C4-2B (cell line): ENCODE measurements around the gene IGFL3.
"Not testable (repeated sequence)": the region's sequence is repeated elsewhere in the genome, so short reads cannot be mapped to it uniquely, and the experiment has no call there.

Source experiments
- H3K27ac ChIP-seq: fragments of 450-650 bp; 2 replicates; pipeline ENCODE4 v1.5.1; 2017
- ZFX ChIP-seq: fragments of 450-650 bp; IDR thresholded peaks from 2 replicates; pipeline ENCODE4 v1.6.1; 2017
- TF ChIP-seq, protein P1 (sequence below): fragments of 450-650 bp; conservative IDR thresholded peaks from 2 replicates; pipeline ENCODE4 v1.5.1; 2017; ENCODE audit warnings: mild to moderate bottlenecking

IGFL3 gene

GRCh38 chr19:46124638-46125115, at the start of gene IGFL3:
Gene IGFL3, minus strand, starts transcription at chr19:46124688. Its CDS starts 39 bp downstream, at chr19:46124649.
- TF ChIP-seq, protein P1, sequence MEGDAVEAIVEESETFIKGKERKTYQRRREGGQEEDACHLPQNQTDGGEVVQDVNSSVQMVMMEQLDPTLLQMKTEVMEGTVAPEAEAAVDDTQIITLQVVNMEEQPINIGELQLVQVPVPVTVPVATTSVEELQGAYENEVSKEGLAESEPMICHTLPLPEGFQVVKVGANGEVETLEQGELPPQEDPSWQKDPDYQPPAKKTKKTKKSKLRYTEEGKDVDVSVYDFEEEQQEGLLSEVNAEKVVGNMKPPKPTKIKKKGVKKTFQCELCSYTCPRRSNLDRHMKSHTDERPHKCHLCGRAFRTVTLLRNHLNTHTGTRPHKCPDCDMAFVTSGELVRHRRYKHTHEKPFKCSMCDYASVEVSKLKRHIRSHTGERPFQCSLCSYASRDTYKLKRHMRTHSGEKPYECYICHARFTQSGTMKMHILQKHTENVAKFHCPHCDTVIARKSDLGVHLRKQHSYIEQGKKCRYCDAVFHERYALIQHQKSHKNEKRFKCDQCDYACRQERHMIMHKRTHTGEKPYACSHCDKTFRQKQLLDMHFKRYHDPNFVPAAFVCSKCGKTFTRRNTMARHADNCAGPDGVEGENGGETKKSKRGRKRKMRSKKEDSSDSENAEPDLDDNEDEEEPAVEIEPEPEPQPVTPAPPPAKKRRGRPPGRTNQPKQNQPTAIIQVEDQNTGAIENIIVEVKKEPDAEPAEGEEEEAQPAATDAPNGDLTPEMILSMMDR = no peak
- no peak for TF ChIP-seq ZFX
- H3K27ac ChIP-seq = no peak within 1 kb of the TSS

- no peak for TF ChIP-seq ZFX
- TF ChIP-seq, protein P1 = no peak
- no peak overlapping the region for H3K27ac ChIP-seq
These were observed 49.5 kb upstream of the IGFL3 start for GRCh38 chr19:46173886-46174480.

- no peak overlapping the region for H3K27ac ChIP-seq
- no peak for TF ChIP-seq ZFX
- TF ChIP-seq, protein P1 = no peak
These were observed 38.2 kb upstream of the IGFL3 start for GRCh38 chr19:46162731-46163130.

DNA sequence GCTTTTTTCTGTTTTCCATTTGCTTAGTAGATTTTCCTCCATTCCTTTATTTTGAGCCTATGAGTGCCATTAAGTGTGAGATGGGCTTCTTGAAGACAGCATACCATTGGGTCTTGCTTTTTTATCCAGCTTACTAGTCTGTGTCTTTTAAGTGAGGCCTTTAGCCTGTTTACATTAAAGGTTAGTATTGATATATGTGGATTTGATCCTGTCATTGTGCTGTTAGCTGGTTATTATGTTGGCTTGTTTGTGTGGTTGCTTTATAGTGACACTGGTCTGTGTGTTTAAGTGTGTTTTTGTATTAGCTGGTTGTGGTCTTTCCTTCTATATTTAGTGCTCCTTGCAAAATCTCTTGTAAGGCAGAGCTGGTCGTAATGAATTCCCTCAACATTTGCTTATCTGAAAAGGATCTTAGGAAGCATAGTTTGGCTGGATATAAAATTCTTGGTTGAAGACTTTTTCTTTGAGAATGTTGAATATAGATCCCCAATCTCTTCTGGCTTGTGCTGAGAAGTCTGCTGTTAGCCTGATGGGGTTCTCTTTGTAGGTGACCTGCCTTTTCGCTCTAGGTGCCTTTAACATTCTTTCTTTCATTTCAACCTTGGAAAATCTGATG, 37.3 kb upstream of the IGFL3 start:
- H3K27ac ChIP-seq = not testable (repeated sequence)

GRCh38 chr19:46160233-46160775, 35.8 kb upstream of the IGFL3 start:
- no peak overlapping the region for H3K27ac ChIP-seq
- TF ChIP-seq, protein P1 = no peak
- TF ChIP-seq ZFX = no peak

DNA sequence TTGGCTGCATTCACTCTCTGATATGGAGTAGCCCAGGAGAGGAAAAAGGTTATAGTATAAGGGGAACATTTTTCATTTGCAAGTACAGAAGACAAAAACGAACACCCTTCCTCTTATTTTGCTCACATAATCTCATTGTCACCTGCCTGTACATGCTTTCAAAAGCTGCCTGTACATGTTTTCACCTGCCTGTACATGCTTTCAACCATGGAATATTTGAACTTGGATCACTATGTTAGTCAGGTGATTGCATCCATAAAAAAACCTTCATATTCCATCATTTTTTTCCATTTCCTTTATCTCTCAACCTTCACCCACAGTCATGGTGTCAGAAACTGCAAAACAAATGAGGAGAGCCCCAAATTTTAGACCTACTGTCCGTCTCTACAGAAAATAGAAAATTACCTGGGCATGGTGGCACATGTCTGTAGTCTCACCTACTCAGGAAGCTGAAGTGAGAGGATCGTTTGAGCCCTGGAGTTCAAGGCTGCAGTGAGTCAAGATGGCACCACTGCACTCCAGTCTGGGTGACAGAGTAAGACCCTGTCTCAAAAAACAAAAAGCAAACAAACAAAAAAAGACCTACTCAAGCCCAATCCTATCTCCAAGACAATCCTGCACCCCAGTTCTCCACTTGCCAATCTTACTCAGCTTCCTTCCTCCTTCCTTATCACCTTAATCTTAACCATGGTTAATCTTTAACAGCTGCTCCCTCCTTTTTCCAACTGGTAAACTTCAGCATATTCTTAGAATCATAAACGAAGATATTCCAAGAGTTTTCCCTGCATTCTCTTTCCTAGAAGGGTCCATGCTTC, 35.1 kb upstream of the IGFL3 start:
- TF ChIP-seq, protein P1 = no peak
- no peak for TF ChIP-seq ZFX
- no peak overlapping the region for H3K27ac ChIP-seq

GRCh38 chr19:46155237-46155636, 30.7 kb upstream of the IGFL3 start:
- no peak overlapping the region for H3K27ac ChIP-seq
- TF ChIP-seq, protein P1 = no peak
- no peak for TF ChIP-seq ZFX
